GM10847 (cell line): ENCODE measurements around the gene PPFIA2.

ENCODE experiments used
- POLR2A ChIP-seq: IDR thresholded peaks from 2 replicates; pipeline ENCODE4 v1.6.1; 2011; ENCODE audit not compliant: insufficient read length; ENCODE audit errors: extremely low read depth

PPFIA2 gene

DNA sequence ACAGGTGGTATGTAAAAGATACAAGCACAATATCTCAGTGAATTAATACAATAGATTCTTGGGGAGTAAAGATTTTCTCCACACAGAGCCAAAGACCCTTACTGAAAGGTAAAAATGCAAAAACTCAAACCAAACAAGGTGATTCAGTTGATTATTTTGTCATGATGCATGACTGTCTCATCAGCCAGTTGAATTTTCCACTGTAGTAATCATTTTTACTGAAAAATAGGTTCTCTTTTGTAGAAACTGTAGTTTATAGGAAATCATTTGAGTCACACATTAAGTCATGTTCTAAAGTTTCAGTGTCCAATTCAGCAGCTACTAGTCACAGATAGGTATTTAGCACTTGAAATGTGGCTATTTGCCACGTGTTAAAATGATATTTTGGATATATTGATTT is 53.6 kb downstream of the PPFIA2 start:
- TF ChIP-seq POLR2A = no peak

DNA sequence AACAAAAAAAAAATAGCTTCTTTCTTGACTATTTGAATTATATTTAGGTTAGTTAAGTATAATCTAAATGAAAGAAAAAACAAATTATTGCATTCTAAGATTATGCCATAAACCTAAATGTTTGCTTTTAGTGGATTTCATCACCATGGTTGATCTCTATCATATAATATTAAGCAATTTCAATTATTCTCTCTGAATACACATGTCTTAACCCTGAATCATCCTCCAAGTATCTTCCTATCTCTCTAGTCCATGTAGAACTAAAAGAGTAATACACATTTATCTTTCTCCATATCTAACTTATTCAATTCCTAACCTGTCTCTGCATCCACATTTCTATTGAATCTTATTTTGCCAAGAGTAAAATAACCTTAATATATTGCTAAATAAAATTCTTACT is 59.6 kb downstream of the PPFIA2 start:
- no peak for TF ChIP-seq POLR2A

DNA sequence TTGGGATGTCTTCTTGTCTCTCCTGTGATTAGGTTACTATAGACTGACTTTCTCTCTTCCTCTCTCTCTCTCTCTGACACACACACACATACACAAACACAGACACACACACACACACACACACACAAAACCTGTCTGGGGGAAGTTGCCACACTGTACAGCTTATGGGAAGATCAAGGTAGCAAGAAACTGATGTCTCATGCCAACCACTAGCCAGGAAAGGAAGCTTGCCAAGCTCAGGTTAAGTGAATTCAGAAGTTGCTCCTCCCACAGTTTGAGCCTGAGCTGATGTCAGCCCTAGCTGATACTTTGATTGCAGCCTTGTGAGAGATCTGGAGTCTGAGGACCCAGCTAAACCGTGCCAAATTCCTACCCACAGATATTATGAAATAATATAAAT is 67.1 kb downstream of the PPFIA2 start:
- TF ChIP-seq POLR2A = no peak

DNA sequence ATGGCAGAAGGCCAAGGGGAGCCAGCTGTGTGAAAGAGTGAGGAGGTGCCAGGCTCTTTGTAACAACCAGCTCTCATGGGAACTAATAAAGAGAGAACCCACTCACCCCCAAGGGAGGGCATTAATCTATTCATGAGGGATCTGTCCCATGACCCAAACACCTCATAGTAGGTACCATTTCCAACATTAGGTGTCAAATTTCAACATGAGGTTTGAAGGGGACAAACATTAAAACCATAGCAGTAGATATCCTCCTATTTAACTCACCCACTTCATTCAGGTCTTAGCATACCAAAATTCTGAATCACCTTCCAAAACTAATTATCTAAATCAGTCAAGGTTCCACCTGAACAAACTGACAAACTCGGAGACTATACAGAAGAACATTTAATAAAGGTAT is 75.3 kb downstream of the PPFIA2 start:
- TF ChIP-seq POLR2A = no peak

DNA sequence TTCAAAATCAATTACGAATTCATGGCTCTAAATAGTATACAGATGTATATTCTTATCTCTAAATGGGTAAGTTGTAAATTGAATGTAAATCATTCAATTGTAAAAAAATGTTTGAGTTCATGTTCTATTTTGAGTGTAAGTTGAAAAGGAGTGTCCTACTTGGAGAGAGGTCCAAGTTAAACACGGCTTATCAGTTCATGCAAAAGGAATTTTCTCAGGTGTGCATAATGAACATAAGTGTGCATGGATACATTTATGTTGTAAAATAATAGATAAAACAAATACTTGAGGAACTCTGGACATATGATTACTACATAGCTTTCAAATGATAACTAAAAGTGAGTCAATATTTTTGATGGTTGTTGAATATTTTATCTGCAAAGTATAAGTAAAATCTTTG is 79.5 kb downstream of the PPFIA2 start:
- TF ChIP-seq POLR2A = no peak

DNA sequence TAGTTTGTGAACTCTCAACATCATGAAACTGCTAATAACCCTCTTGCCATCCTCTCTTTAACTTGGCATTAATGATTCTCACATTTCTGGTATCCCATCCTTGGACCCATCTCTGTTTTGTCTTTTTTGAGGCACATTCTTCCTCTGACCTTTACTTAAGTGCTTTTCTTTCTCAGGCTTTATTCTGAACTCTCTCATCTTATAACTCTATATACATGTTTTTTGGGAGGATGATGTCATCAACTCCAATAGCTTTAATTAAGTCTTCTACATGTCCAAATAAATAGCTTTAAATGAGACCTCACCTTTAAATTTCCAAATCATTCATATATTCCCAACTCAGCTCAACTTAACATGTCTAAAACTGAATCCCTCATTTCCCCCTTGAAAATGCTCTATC is 88.4 kb downstream of the PPFIA2 start:
- TF ChIP-seq POLR2A = no peak

DNA sequence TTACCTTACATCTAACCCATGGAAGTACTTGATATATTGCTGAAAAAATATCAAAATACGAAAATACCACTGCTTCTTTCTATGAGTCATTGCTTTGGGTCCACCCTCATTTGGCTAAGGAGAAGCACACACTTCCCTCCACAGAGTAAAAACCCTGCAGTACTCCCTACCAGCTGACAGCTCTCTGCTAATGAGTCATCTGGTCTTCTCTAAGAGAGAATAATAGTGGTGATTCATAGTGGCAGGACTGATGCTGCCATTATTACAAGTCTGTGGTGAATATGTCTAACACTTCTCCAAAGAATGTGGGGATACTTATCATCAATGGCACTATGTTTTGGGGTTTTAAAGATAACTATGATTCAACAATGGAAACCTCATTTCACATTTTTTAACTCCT is 90.7 kb downstream of the PPFIA2 start:
- no peak for TF ChIP-seq POLR2A

DNA sequence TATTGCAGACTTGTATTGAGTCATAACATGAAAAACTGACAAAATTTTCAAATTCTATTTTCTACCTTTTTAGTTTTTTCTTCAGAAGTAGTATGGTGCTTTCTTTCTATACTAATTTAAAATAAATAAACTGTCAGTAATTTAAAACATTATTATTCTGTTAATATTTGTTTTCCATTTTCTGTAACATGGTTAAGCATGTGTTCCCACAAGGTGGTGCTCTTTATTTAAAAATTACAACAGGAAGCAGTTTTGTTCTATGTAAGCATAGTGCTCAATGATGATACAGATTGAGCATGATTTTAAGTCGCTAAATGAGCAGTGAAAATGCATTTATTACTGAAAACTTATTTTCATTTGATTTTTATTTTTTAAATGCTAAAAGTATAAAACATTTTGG is 114.6 kb downstream of the PPFIA2 start:
- TF ChIP-seq POLR2A = no peak

GRCh38 chr12:81639196-81639595 is 120.0 kb downstream of the PPFIA2 start:
- TF ChIP-seq POLR2A = no peak

DNA sequence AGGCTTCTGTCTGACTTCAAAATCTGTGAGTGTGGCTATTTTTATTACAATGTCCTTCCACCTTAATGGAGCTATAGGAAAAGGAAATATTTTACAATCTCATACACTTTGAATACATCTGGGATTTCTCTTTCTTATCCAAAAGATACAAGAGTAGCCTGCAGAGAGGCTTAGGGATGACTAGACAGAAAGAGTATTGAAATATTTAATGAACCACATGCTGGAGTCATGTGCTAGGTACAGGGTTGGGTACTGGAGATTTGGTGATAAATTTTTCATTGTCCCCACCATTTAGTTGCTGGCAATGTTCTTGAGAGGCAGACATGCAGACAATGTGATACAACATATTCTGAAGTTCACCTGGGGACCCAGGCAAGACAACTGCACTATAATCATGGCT is 126.0 kb downstream of the PPFIA2 start:
- no peak for TF ChIP-seq POLR2A

GRCh38 chr12:81627336-81628189 is 131.6 kb downstream of the PPFIA2 start:
- no peak for TF ChIP-seq POLR2A

- TF ChIP-seq POLR2A = no peak
Observed at GRCh38 chr12:81626406-81626805, 132.7 kb downstream of the PPFIA2 start.

GRCh38 chr12:81617915-81618314 is 141.2 kb downstream of the PPFIA2 start:
- no peak for TF ChIP-seq POLR2A

DNA sequence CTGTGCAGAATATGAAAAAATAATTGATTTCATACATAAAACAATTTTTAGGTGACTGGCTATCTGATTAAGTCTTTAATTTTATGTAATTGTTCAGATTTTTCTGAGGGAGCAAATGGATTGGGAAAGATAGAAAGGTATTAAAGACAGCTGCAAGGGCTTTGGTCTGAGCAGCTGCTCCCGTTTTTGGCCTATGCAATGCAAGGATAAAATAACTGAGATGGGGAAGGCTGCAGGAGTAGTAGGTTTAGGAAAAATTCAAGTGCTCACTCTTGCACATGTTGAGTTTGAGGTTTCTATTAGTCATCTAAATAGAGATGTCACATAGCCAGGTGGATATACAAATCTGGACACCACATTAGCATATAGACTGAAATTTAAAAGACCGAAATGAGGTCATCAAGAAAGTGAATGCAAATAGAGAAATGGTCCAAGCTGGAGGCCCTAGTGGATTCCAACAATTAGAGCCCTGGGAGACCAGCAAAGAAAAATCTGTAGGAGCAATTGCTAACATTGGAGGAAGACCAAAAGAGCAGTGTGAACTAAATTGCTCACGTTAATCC is 144.0 kb downstream of the PPFIA2 start:
- no peak for TF ChIP-seq POLR2A

GRCh38 chr12:81610955-81611889 is 147.9 kb downstream of the PPFIA2 start:
- TF ChIP-seq POLR2A = no peak
